Fibroblast of the aortic adventitia (primary cell): ENCODE measurements around the gene FLRT3. TPM values are rescaled to one million over a fixed set of nuclear protein-coding genes. Genes with fewer than 3 reads are reported as not detected.

Experiments
- DNase-seq: peaks from one replicate; pipeline ENCODE4 v3.0.0-alpha.2; 2010; ENCODE audit warnings: low read depth
- H3K4me3 ChIP-seq: 2 replicates; pipeline ENCODE4 v1.5.1; 2011; ENCODE audit warnings: low read depth, mild to moderate bottlenecking, control low read depth, low read length, moderate library complexity
- total RNA-seq: library from RNA; depleted of rRNA; stranded (reverse); fragments of >200 nt; gene quantifications from 2 replicates; pipeline ENCODE4 v1.2.3, GENCODE V29; 2012; ENCODE audit warnings: low replicate concordance
- TF ChIP-seq, protein P1 (sequence below): IDR thresholded peaks from 2 replicates; pipeline ENCODE4 v1.5.1; 2011; ENCODE audit warnings: mild to moderate bottlenecking, low read length, control low read depth, inconsistent platforms; ENCODE audit not compliant: insufficient read depth

The FLRT3 gene
- total RNA-seq, 1 donor = 0.54 TPM

DNA sequence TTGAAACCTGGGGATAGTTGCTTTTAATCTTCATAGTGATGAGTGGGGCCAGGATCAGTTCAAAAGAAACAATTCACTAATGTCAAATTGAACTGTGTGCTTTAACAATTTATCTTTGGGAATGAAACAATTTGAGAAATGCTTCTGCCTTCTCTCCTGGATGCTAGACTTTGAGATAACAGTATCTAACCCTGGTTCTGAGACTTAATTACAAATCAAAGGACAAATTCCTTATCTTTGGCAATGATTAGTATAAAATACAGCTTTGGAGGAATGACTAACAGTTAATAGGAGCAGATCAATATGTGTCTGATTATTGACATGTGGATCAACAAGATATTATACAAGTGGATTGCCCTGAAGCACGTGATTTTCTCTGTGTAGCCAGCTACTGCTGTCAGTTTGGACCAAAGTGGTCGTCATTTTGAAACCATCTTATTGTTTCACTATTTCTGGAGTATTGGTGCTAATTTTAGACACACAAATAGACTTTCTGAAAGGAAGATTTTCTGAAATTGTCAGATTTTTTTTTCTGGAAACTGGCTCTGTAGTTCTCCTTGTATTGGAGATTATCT is 6.2 kb upstream of the FLRT3 start:
- H3K4me3 ChIP-seq = no peak overlapping the region
- DNase-seq = no peak
- TF ChIP-seq, protein P1, sequence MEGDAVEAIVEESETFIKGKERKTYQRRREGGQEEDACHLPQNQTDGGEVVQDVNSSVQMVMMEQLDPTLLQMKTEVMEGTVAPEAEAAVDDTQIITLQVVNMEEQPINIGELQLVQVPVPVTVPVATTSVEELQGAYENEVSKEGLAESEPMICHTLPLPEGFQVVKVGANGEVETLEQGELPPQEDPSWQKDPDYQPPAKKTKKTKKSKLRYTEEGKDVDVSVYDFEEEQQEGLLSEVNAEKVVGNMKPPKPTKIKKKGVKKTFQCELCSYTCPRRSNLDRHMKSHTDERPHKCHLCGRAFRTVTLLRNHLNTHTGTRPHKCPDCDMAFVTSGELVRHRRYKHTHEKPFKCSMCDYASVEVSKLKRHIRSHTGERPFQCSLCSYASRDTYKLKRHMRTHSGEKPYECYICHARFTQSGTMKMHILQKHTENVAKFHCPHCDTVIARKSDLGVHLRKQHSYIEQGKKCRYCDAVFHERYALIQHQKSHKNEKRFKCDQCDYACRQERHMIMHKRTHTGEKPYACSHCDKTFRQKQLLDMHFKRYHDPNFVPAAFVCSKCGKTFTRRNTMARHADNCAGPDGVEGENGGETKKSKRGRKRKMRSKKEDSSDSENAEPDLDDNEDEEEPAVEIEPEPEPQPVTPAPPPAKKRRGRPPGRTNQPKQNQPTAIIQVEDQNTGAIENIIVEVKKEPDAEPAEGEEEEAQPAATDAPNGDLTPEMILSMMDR = no peak

DNA sequence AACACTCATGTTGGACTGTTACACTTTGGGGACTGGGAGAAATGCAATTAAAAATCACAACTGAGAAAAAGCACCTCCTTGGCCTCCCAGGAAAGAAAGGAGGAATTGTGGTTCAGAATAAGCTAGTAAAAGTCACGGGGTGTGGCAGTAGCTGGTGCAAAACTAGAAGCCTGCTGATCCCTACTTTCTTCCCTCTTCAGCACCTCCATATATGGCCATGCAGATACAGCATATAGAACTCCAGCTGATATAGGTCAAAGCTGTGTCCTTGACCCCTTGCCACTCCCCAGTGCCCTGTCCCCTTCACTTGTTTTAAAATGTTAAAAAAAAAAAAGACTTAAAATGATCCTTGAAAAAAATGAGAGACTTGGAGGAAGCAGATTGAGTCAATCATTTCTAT is 5.5 kb upstream of the FLRT3 start:
- no peak overlapping the region for H3K4me3 ChIP-seq
- TF ChIP-seq, protein P1 = no peak
- no peak for DNase-seq

DNA sequence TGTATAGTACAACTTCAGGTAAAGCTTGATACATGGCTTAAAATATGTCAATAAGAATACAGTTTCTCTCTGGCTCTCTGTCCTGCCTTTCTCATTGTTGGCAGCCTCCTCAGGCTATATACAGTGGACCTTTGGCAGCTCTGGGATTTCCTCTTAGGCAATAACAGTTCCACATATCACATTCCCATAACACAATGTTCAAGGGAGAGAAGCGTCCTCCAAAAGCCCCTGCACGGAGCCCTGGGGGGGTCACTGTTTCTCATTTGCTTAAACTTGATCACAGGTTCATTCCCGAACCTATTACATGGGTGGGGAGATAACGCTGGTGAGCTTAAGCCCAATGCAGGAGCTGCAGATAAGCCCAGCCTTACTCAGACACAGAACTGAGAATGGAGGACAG is 4.4 kb upstream of the FLRT3 start:
- TF ChIP-seq, protein P1 = no peak
- DNase-seq = peak; percentile 51
- no peak overlapping the region for H3K4me3 ChIP-seq

DNA sequence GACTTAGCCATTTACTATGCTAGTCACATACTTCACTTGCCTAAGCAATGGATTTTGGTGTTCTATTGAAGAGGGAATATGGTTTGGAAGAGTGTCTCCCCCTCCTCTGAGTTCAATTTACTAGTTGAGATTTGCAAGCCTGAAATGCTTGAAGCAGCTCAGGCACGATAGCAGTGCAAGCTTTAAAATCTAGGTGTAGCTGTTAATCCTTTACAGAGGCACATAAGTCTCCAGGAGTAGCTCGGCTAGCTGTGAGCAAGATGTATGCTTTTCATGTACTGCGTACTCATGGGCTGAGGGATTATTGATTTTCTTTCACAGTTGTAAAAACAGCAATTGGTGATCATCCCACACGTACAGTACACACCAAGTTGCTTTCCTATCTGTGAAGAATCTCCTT is 726 bp downstream of the FLRT3 start:
- TF ChIP-seq, protein P1 = no peak
- H3K4me3 ChIP-seq = peak overlapping the region; percentile 75
- peak; percentile 33 for DNase-seq

DNA sequence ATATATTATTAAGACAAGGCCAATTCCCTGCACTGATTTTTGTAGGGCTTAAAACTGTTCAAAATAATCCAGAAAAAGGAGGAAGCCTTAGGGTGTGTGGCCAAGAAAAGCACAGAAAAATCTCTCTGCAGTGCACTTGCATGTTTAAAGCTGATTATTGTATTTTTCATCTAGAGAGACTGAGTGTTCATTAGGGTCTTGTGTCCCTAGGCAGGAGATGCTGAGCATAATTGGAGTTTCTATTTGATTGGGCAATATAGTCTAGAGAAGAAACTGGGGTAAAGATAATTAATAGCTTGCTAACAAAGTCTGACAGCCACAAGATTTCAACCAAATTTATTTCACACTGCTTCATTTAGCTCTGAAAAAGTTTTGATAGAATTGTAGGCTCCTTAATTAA is 2.4 kb downstream of the FLRT3 start:
- no peak for DNase-seq
- TF ChIP-seq, protein P1 = no peak
- H3K4me3 ChIP-seq = peak overlapping the region; percentile 26

DNA sequence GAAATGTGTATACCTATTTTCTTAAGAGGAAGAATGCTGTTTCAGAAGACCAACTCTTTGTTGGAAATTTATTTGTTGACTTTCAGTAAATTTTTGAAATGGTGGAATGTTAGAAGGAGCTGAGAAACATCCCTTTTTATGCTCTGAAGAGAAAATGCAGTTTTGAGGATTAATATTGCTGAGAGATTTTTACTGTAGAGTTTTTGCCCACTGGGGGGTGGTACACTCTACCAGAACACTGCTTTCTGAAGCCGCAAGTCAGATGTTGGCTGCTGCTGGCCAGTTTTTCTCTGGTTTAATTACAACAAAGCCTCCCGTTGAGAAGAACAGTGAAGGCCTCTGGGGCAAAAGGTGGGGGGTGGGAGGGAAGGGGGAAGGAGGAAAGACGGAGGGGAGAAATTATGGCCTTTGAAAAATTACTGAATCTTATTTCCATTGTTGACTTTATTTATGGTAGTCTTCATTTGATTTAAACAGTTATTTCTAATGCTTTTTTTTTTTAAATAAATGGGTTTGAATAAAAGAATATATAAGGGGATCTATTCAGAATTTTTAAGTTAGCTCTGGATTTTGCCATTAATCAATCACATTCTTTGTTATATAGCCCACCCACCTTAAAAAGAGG is 3.0 kb downstream of the FLRT3 start:
- H3K4me3 ChIP-seq = peak overlapping the region; percentile 26
- TF ChIP-seq, protein P1 = peak; percentile 61
- peak; percentile 71 for DNase-seq

DNA sequence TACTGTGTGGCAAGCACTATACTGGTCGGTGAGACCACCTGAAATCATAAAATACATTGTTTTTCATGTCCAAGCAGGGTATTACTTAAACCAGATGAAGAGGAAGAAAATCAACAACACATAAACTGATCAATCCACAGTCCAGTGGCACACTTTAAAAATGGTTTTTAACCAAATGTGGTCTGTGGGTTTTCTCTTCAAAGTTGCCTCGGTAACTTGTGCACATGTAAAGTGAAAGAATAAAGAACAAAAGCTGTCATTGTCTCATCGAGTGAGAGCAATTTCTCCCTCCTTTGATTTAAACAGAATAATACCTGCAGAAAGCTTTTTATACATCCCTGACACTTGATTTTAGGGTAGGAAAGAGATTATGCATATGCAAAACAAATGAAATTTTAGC is 3.7 kb downstream of the FLRT3 start:
- no peak overlapping the region for H3K4me3 ChIP-seq
- DNase-seq = no peak
- TF ChIP-seq, protein P1 = no peak
